HL-60 (cell line): ENCODE results near the gene SWAP70.

Source experiments
- CTCF ChIP-seq: IDR thresholded peaks from one replicate; pipeline ENCODE4 v1.5.1; 2011; ENCODE audit warnings: low read length, control low read depth, inconsistent platforms; ENCODE audit not compliant: insufficient read depth
- GABPA ChIP-seq: IDR thresholded peaks from 2 replicates; pipeline ENCODE4 v1.6.1; 2012; ENCODE audit warnings: low read depth
- POLR2AphosphoS5 ChIP-seq: IDR thresholded peaks from 2 replicates; pipeline ENCODE4 v1.6.1; 2012; ENCODE audit warnings: low read depth
- REST ChIP-seq: IDR thresholded peaks from 2 replicates; pipeline ENCODE4 v1.6.1; 2012; ENCODE audit warnings: low read depth; ENCODE audit not compliant: insufficient replicate concordance
- SPI1 ChIP-seq: IDR thresholded peaks from 2 replicates; pipeline ENCODE4 v1.6.1; 2012; ENCODE audit warnings: low read depth, mild to moderate bottlenecking, borderline replicate concordance

GRCh38 chr11:9692691-9693090 lies 28.8 kb downstream of the SWAP70 start:
- TF ChIP-seq CTCF (no peak), POLR2AphosphoS5 (no peak), REST (no peak), GABPA (no peak), SPI1 (no peak)
